GM12878 (cell line): ENCODE measurements around the gene BCCIP. TPM values are rescaled to one million over a fixed set of nuclear protein-coding genes. Genes with fewer than 3 reads are reported as not detected.

Experiments
- ATAC-seq: fragments of 200-7000 bp; cut with Tn5 transposase; 3 replicates; pipeline ENCODE4 v1.9.1; 2020; ENCODE audit warnings: mild to moderate bottlenecking, moderate library complexity
- BruUV-seq: library from RNA; stranded (reverse); fragments of 400-500 nt; replicated peaks from 2 replicates; lab custom pipeline; 2021; lab: Mats Ljungman, UMichigan
- CTCF ChIA-PET: fragments of 300-600 bp; sonication (Branson Sonifier 250); formaldehyde crosslinking; extraction: SDS; loops from one replicate; lab custom pipeline; 2021; ENCODE audit warnings: inconsistent platforms; lab: Yijun Ruan, JAX
- POLR2A ChIA-PET: fragments of 350-600 bp; formaldehyde crosslinking; extraction: SDS; loops from one replicate; lab custom pipeline; 2021; ENCODE audit warnings: inconsistent platforms; lab: Charles Lee
- RAD21 ChIA-PET: fragments of 300-600 bp; sonication (Branson Sonifier 250); formaldehyde crosslinking; loops from one replicate; lab custom pipeline; 2023; ENCODE audit warnings: antibody characterized with exemption; ENCODE audit not compliant: unreplicated experiment; lab: Charles Lee
- SMC1A ChIA-PET: fragments of 300-600 bp; sonication (Branson Sonifier 250); formaldehyde crosslinking; loops from one replicate; lab custom pipeline; 2023; ENCODE audit not compliant: unreplicated experiment, uncharacterized antibody; lab: Charles Lee
- DNase-seq: peaks from one replicate; pipeline ENCODE4 v3.0.0-alpha.2; 2011; ENCODE audit warnings: low read depth, low spot score
- FAIRE-seq: peaks from 3 replicates; lab custom pipeline; 2011; peaks lifted over from hg19 to GRCh38; lab: Jason Lieb, UNC
- H2AFZ ChIP-seq: 2 replicates; pipeline ENCODE4 v1.6.0; 2011; ENCODE audit warnings: low read depth, low read length, control low read depth; ENCODE audit not compliant: control insufficient read depth
- H3K27ac ChIP-seq: 2 replicates; pipeline ENCODE4 v1.5.1; 2011; ENCODE audit warnings: control low read depth; ENCODE audit not compliant: control insufficient read depth, insufficient read depth
- H3K27me3 ChIP-seq, 2 experiments: replicated peaks in 1 of 2; 2 replicates each; pipeline versions ENCODE4 v1.6.0 to v1.6.1; 2011; ENCODE audit warnings: low read length in 1 of 2; ENCODE audit not compliant: control insufficient read depth in 2 of 2, insufficient read depth in 2 of 2
- H3K36me3 ChIP-seq, 2 experiments: 2 replicates each; pipeline ENCODE4 v1.5.1; 2011; ENCODE audit warnings: low read length in 1 of 2; ENCODE audit not compliant: control insufficient read depth in 2 of 2, insufficient read depth in 2 of 2
- H3K4me1 ChIP-seq: 2 replicates; pipeline ENCODE4 v1.6.1; 2011; ENCODE audit warnings: mild to moderate bottlenecking, low read length, moderate library complexity, mixed read lengths; ENCODE audit not compliant: control insufficient read depth, insufficient read depth
- H3K4me2 ChIP-seq: 2 replicates; pipeline ENCODE4 v1.6.0; 2011; ENCODE audit warnings: control low read depth; ENCODE audit not compliant: control insufficient read depth, insufficient read depth
- H3K4me3 ChIP-seq: fragments of 200-600 bp; sonication (generic); 2 replicates; pipeline ENCODE4 v1.5.1; 2016
- H3K79me2 ChIP-seq: 2 replicates; pipeline ENCODE4 v1.6.0; 2011; ENCODE audit warnings: low read length; ENCODE audit not compliant: control insufficient read depth, insufficient read depth
- H3K9ac ChIP-seq: 2 replicates; pipeline ENCODE4 v1.8.0; 2011; ENCODE audit warnings: low read length, control low read depth, mixed read lengths; ENCODE audit not compliant: control insufficient read depth, insufficient read depth
- H3K9me3 ChIP-seq: replicated peaks from 3 replicates; pipeline ENCODE4 v1.5.1; 2011; ENCODE audit warnings: mild to moderate bottlenecking, low read length; ENCODE audit not compliant: control insufficient read depth, insufficient read depth
- H4K20me1 ChIP-seq: 2 replicates; pipeline ENCODE4 v1.6.0; 2011; ENCODE audit not compliant: control insufficient read depth, insufficient read depth
- CBX3 ChIP-seq: fragments of 200-600 bp; sonication (generic); IDR thresholded peaks from 2 replicates; pipeline ENCODE4 v1.6.1; 2016; ENCODE audit warnings: low read depth, borderline replicate concordance
- EZH2 ChIP-seq: IDR thresholded peaks from 2 replicates; pipeline ENCODE4 v1.6.1; 2012; ENCODE audit warnings: low read depth, mild to moderate bottlenecking, control low read depth, inconsistent platforms, low read length, borderline replicate concordance; ENCODE audit not compliant: control insufficient read depth
- FOXK2 ChIP-seq: fragments of 450-650 bp; IDR thresholded peaks from 2 replicates; pipeline ENCODE4 v1.6.1; 2017; ENCODE audit warnings: mild to moderate bottlenecking, moderate library complexity
- JUND ChIP-seq: IDR thresholded peaks from 2 replicates; pipeline ENCODE4 v1.6.1; 2012; ENCODE audit warnings: low read depth, mild to moderate bottlenecking, low read length, improper control_type of control experiment, moderate library complexity
- MEF2B ChIP-seq: fragments of 450-650 bp; IDR thresholded peaks from 2 replicates; pipeline ENCODE4 v1.6.1; 2018; ENCODE audit warnings: mild to moderate bottlenecking, moderate library complexity; ENCODE audit not compliant: partially characterized antibody, poor library complexity, severe bottlenecking
- MLLT1 ChIP-seq: fragments of 450-650 bp; IDR thresholded peaks from 2 replicates; pipeline ENCODE4 v1.6.1; 2016; ENCODE audit warnings: mild to moderate bottlenecking
- NR2C1 ChIP-seq: fragments of 450-650 bp; IDR thresholded peaks from 2 replicates; pipeline ENCODE4 v1.6.1; 2017; ENCODE audit warnings: antibody characterized with exemption, mild to moderate bottlenecking, moderate library complexity
- RELA ChIP-seq: fragments of 450-650 bp; IDR thresholded peaks from 2 replicates; pipeline ENCODE4 v1.8.0; 2014; ENCODE audit warnings: borderline replicate concordance; ENCODE audit not compliant: partially characterized antibody
- RUNX3 ChIP-seq: IDR thresholded peaks from 2 replicates; pipeline ENCODE4 v1.6.1; 2012; ENCODE audit warnings: low read length, inconsistent platforms
- STAT3 ChIP-seq: IDR thresholded peaks from 2 replicates; pipeline ENCODE4 v1.6.1; 2011; ENCODE audit warnings: low read depth, low read length, improper control_type of control experiment
- TBL1XR1 ChIP-seq: IDR thresholded peaks from 2 replicates; pipeline ENCODE4 v1.6.1; 2012; ENCODE audit warnings: low read depth, low read length, improper control_type of control experiment
- TCF3 ChIP-seq: IDR thresholded peaks from 2 replicates; pipeline ENCODE4 v1.6.1; 2012; ENCODE audit warnings: low read depth, mild to moderate bottlenecking, low read length, borderline replicate concordance; ENCODE audit not compliant: insufficient read depth
- WRNIP1 ChIP-seq: IDR thresholded peaks from 2 replicates; pipeline ENCODE4 v1.6.1; 2011; ENCODE audit warnings: low read depth, low read length, improper control_type of control experiment, borderline replicate concordance
- WGBS: methylation state at CpG from one replicate; pipeline ENCODE4 v1.1.6; 2016; ENCODE audit warnings: low lambda C conversion rate; ENCODE audit not compliant: insufficient replicate concordance, insufficient coverage; ENCODE audit errors: missing lambda C conversion rate; 5-methylcytosine and 5-hydroxymethylcytosine counted together
- in situ Hi-C: fragments of 300-500 bp; cut with MboI; formaldehyde crosslinking; loops from 9 replicates; pipeline ENCODE4 v1.14.3; 2018; ENCODE audit warnings: mixed read lengths
- intact Hi-C: fragments of 100-400 bp; cut with micrococcal nuclease; formaldehyde crosslinking; loops from one replicate; pipeline ENCODE4 v1.14.2; 2022; ENCODE audit not compliant: unreplicated experiment
- polyA plus RNA-seq, 11 experiments: library from polyadenylated mRNA; depleted of rRNA in 4 of 11; unstranded in 6 of 11; stranded (reverse) in 5 of 11; fragments of >200 nt; fragmentation: Nextera tagmentation in 4 of 11; fragmentation: Illumina TruSeq in 1 of 11; extraction: Ambion mirVana in 4 of 11; extraction: Trizol in 1 of 11; gene quantifications; 1 replicate in 1 of 11; 2 replicates in 10 of 11; pipeline versions ENCODE4 v1.2.1 to v1.2.3, GENCODE V29; 2011 to 2016; ENCODE audit warnings: inconsistent platforms in 2 of 11, missing spikeins in 2 of 11, low read depth in 1 of 11
- total RNA-seq, 4 experiments: library from RNA; depleted of rRNA in 3 of 4; stranded (reverse); fragments of >200 nt in 3 of 4; fragmentation: Illumina TruSeq in 1 of 4; extraction: Trizol in 1 of 4; gene quantifications; 2 replicates each; pipeline versions ENCODE4 v1.2.1 to v1.2.3, GENCODE V29; 2013 to 2021
- TF ChIP-seq, protein P1 (sequence below): fragments of 450-650 bp; IDR thresholded peaks from 2 replicates; pipeline ENCODE4 v1.6.1; 2018; ENCODE audit warnings: mild to moderate bottlenecking, low read depth, moderate library complexity; ENCODE audit not compliant: partially characterized antibody

The BCCIP gene
- total and polyA plus RNA-seq, 10 of the 15 experiments (the other 5 are each of a cell fraction or from before 2014, with no cell fraction given): 61.2 to 225 (median 127) TPM

GRCh38 chr10:125882596-125882995 is 59.2 kb downstream of the BCCIP start (continued):
- TF ChIP-seq, protein P1, sequence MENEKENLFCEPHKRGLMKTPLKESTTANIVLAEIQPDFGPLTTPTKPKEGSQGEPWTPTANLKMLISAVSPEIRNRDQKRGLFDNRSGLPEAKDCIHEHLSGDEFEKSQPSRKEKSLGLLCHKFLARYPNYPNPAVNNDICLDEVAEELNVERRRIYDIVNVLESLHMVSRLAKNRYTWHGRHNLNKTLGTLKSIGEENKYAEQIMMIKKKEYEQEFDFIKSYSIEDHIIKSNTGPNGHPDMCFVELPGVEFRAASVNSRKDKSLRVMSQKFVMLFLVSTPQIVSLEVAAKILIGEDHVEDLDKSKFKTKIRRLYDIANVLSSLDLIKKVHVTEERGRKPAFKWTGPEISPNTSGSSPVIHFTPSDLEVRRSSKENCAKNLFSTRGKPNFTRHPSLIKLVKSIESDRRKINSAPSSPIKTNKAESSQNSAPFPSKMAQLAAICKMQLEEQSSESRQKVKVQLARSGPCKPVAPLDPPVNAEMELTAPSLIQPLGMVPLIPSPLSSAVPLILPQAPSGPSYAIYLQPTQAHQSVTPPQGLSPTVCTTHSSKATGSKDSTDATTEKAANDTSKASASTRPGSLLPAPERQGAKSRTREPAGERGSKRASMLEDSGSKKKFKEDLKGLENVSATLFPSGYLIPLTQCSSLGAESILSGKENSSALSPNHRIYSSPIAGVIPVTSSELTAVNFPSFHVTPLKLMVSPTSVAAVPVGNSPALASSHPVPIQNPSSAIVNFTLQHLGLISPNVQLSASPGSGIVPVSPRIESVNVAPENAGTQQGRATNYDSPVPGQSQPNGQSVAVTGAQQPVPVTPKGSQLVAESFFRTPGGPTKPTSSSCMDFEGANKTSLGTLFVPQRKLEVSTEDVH: no peak
- TF ChIP-seq STAT3: no peak
- TF ChIP-seq FOXK2: no peak
- TF ChIP-seq RELA: no peak
- TF ChIP-seq MLLT1: no peak
- TF ChIP-seq EZH2: no peak
- TF ChIP-seq, all 136 proteins: peak for 0

DNA sequence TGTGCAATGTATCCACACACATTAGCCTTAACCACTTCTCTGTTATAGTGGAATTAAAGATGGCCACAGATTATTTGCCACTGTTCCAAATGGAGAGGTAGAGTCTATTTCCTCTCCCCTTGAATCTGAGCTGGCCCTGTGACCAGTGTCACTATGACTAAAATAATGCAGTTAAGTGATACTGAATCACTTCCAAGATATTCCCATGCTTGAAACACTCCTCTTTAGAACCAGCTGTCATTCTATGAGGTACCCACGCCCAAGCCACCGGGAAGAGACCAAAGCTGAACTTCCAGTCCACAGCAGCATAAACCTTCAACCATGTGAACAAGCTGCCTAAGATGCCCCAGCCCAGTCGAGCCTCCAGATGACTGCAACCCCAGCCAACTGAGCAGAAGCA is 59.9 kb downstream of the BCCIP start:
- RAD21 ChIA-PET: interaction anchor here (1.4 kb wide), 1 partner anchor 14 kb away, joined by 4 read pairs; no protein-coding TSS in a partner anchor
- TF ChIP-seq MEF2B (no peak), JUND (no peak), WRNIP1 (no peak), MLLT1 (no peak), TCF3 (no peak), RUNX3 (no peak), TBL1XR1 (no peak), CBX3 (no peak), NR2C1 (no peak)

More for the DNA sequence above, 59.9 kb downstream of the BCCIP start:
- no peak for FAIRE-seq
- no peaks in the 10 kb centered on the region for H4K20me1 ChIP-seq
- ATAC-seq: no peak
- no peak overlapping the region for H3K9ac ChIP-seq
- in situ Hi-C loops (no loop called here), intact Hi-C loops (no loop called here)
- ChIA-PET SMC1A (interaction anchor here (1.8 to 2.6 kb wide), 2 partner anchors 12 to 15 kb away, joined by 5 to 9 read pairs; no protein-coding TSS in a partner anchor), CTCF (interaction anchor here (1.5 kb wide), 1 partner anchor 15 kb away, joined by 6 read pairs; no protein-coding TSS in a partner anchor), POLR2A (no interaction called here)
- H3K9me3 ChIP-seq: no peaks in the 10 kb centered on the region; the same call in 2 of the 3 replicates
- DNase-seq: no peak
- H3K4me1 ChIP-seq: no peaks in the 10 kb centered on the region
- no peaks in the 10 kb centered on the region for H3K79me2 ChIP-seq
- H3K4me3 ChIP-seq: no peak overlapping the region
- no peak overlapping the region for H2AFZ ChIP-seq
- no TSS peak for BruUV-seq
- H3K27me3 ChIP-seq: no peaks in the 10 kb centered on the region
- H3K27ac ChIP-seq: no peak overlapping the region
- no peak overlapping the region for H3K4me2 ChIP-seq
- WGBS: 39% methylated on average over 3 of the region's 3 CpGs
- no peaks in the 10 kb centered on the region for H3K36me3 ChIP-seq
